GM18520 (cell line): ENCODE results near the gene PDSS2.
"Not testable (repeated sequence)": the region's sequence is repeated elsewhere in the genome, so short reads cannot be mapped to it uniquely, and the experiment has no call there.

Experiments
- ATAC-seq: cut with Tn5 transposase; IDR thresholded peaks from one replicate; pipeline ENCODE4 v1.9.1; 2021; ENCODE audit not compliant: unreplicated experiment

The PDSS2 gene

GRCh38 chr6:107475826-107476225 lies 16.5 kb upstream of the PDSS2 start:
- ATAC-seq, result not testable (repeated sequence)

GRCh38 chr6:107475360-107475759 lies 16.0 kb upstream of the PDSS2 start:
- ATAC-seq, result not testable (repeated sequence)

DNA sequence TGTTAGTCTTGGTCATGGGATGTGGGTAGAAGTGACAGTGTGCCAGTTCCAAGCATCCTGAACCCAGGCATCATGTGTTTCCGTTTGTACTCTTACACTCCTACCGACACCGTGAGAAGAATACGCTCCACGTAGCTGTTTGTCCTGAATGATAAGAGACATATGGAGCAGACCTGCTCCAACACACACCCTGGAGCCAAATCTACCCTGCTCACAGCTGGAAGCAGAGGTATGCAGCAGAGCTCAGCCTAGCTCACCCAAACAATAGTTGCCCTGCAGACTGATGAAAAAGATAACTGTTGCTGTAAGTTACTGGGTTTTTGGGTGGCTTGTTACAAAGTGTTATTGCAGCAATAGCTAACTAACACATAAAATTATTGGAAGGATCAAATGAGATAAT lies 14.3 kb upstream of the PDSS2 start:
- ATAC-seq, result no peak

DNA sequence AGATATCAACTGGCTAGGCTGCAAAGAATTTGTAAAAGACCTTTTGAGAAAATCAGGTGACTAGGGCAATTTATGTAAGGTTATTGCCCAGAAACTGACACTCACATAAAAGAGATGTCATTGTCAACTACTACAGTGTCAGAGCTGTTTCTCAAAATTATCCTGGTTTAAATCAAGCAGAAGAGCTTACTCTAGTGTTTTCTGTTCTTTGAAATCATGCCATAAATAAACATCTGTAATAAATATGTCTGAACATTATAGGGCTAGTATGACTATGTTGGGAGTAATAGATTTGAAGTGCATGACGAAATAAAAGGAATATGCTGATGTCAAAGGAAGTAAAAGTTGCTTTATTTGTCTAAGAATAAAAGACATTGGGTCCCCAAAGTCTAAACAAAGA lies 11.0 kb upstream of the PDSS2 start:
- no peak for ATAC-seq

- ATAC-seq, result no peak
Observed at GRCh38 chr6:107466062-107466461, 6.7 kb upstream of the PDSS2 start.

DNA sequence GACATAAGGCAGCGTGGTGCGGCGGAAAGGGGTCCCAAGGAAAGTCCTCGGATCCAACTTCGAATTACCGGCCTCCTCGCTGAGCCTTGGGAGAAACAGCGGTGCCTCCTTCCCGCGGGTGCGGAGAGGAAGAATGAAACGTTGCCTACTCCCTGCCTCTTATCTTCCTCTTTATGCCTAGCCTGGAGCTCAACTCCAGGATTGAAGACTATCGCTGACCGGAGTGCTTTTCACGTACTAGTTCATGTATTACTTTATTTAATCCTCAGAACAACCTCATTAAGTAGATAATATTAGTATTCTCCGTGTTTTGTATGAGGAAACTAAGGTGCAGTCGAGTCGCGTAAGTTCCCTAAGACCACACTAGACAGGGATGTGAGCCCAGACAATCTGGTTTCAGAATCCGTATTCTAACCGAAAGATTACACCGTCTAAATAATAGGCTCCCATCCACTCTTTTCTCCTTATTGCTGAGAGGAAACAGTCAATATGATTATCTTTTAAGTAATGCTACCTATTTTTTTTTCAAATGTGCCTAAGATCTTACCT lies 793 bp upstream of the PDSS2 start:
- ATAC-seq, result no peak

DNA sequence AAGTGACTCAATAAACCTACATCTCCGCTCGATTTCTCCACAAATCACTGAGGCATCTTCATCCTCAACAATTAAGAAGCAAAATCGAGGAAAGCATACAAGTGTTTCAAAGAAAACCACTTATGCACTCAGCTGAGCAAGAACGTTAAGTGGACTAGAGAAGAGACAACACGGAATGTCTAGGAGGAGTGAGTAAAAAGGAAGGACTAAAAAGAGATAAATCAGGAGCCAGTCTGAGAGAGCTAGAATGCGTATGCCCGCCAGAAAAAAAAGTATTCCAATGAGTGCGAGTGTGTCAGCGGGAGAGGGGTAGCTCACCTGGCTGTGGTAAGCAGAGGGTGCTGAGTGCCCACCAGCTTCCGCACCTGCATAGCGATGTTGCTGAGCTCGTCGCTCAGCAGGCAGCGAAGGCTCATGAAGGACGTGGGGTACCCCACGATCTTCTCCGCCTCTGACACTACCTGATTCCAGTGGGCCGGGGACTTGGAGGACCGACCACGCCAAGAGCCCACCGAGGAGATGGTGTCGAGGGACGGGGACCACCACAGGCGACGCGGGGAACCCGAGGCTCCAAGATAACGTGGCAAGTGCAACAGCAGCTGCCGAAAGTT lies 587 bp downstream of the PDSS2 start:
- peak; percentile 5 for ATAC-seq

DNA sequence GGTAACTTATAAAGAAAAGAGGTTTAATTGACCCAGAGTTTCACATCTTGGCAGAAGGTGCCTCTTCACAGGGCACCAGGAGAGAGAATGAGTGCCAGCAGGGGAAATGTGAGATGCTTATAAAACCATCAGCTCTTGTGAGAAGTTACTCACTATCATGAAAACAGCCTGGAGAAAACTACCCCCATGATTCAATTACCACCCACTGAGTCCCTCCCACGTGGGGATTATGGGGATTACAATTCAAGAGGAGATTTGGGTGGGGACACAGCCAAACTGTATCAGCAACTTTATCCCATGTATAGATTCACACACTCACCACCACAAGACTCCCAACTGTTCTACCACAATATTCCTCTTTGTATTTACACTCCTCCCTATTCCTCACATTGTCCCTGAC lies 10.6 kb downstream of the PDSS2 start:
- ATAC-seq, result no peak

DNA sequence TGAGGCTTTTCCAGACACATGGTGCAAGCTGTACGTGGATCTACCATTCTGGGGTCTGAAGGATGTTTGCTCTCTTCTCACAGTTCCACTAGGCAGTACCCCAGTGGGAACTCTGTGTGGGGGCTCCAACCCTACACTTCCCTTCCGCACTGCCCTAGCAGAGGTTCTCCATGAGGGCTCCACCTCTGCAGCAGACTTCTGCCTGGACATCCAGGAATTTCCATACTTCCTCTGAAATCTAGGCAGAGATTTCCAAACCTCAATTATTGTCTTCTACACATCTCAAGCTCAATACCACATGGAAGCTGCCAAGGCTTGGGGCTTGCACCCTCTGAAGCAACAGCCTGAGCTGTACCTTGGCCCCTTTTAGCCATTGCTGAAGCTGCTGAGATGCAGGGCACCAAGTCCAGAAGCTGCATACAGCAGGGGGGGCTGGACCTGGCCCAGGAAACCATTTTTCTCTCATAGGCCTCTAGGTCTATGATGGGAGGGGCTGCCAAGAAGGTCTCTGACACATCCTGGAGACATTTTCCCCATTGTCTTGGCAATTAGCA lies 11.6 kb downstream of the PDSS2 start:
- ATAC-seq, result no peak

DNA sequence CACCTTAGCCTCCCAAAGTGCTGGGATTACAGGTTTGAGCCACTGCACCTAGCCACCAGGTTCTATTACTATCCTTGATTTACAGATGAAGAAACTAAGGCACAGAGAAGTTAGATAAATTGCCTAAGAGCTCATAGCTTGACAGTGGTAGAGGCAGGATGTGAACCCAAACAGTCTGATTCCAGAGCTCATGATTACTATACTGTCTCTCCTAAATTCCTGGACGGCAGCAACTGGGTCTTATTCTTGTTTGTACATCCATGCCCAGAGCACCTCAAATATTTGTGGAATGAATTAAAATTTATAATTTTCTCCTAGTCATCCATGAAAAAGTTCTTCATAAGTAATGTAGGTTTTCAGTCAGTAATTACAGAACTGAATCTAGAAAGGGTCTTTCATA lies 15.1 kb downstream of the PDSS2 start:
- ATAC-seq, result no peak

DNA sequence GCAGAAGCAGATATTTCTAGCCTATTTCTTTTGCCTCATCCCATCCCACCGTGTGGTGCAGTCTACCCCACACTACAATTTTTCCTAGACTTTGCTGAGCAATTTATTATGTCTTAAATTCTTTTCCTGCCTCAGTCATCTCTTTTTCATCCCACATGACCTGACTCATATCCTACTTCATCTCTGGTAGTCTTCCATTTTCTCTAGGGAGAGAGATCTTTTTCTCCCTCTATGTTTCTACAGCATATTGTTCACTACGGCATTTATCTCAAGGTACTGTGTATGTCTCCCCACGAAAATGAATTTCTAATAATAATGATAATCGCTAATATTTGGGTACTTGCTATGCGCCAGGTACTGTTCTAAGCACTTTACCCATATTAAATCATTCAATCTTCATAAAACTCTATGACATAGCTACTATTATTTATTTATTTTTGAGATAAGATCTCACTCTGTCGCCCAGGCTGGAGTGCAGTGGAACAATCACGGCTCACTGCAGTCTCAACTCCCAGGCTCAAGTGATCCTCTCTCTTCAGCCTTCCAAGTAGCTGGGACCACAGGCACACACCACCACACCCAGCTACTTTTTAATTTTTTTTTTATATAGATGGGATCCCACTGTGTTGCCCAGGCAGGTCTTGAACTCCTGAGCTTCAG lies 15.6 kb downstream of the PDSS2 start:
- ATAC-seq, result no peak

DNA sequence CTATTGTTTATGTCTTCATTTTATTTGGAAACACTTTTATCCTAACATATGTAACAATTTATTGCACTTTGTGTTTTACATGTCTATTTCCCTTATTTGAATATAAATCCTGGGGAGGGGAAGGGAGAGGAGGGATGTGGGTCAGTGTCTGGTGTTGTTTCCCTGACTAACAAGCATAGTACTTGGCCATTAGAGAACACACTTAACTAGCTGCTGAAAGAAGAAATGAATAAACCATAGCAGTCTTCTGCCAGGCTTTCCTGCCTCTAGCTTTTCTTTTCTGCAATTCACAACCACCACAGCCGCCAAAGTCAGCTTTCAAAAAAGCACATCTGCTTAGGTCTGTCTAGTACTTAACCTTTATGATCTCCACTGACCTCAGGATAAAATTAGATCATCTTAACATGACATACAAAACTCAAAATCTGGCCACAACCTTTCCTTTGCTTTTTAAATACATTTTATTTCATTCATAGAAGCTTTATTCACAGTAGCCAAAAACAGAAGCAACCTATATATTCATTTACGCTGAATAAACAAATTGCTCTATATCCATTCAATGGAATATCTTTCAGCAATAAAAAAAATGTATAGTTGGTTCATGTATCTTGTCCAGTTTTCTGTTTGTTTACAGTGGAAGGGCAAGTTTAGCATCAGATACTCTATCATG lies 16.3 kb downstream of the PDSS2 start:
- no peak for ATAC-seq

DNA sequence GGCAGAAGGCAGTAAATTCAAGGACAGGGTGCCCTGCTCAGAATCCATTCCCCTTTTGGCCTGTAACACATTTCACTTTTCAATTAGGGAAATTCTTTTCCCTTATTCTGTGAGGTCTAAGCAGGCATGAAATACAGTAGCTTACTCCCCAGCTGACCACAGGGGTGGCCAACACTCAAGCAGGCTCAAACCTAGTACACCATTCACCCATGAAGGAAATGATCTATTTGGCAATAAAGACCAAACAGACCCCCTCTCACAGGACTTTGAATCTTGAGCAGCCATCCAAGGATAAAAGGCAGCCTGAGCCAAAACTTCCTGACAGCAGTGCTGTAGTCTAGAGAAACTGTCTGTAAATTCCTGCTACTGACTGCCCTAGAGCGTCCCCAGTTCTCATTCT lies 17.7 kb downstream of the PDSS2 start:
- no peak for ATAC-seq

DNA sequence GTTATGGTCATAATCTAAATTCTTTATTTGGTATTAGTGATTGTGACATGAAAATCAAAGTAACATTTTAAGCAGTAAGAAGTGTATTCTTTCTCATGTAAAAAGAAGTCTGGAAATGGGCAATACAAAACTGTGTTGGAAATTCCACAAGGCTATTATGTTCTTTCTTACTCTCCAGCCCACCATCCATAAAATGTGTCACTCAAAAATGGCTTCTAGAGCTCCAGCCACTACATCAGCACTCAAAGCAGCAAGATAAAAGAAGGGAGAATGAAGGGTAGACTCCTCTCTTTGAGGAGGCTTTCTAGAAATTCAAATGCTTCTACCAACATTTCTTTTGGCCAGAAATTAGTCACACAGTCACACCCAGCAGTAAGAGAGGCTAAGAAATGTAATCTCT lies 18.4 kb downstream of the PDSS2 start:
- ATAC-seq, result no peak

DNA sequence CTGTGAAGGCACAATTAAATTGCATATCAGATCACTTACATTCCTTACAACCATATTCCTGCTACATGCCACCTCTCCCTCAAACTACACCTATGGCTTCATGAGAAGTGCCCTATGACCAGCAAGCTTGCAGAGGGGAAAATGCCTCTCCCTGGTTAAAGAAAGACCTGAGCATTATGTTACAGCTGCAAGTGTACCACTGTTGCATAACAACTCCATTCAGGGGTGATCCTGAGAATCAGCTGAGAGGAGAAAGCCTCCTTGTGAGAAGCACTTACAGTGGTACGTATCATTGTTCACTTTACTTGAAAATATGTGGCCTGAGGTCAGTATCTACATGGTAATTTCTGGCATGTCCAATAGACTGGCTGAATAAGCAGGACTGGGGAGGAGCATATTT lies 20.0 kb downstream of the PDSS2 start:
- no peak for ATAC-seq

GRCh38 chr6:107437691-107438090 lies 21.7 kb downstream of the PDSS2 start:
- ATAC-seq, result no peak

DNA sequence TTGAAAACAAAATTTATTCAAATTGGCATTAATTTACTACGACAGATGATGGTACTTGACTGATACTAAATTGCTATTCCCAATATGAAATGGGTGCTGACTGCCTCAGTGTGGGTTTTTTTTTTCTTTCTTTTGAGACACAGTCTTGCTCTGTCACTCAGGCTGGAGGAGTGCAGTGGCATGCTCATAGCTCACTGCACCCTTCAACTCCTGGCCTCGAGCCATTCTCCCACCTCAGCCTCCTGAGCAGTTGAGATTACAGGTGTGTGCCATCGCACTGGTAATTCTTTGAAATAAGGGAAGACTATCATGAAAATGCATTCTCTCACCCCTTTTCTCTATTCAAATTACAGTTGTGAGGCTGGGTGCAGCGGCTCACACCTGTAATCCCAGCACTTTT lies 22.5 kb downstream of the PDSS2 start:
- ATAC-seq, result no peak

DNA sequence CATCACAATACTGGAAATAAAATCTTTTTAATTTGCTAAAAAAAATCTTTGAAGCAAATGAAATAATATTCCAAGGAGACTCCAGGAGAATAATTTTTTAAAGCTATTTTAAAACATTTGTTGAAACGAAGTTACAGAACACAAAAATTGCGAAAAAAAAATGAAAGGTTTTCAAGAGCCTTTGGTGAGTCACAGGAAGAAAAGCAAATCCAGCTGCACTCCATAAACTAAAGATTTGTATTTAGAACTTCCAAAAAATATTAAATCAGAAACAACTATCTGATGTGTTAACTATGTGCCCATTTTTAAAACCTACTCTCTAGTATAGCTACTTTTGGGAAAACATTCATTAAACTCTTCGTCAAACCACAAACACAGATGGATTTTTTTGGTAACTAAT lies 23.6 kb downstream of the PDSS2 start:
- no peak for ATAC-seq

GRCh38 chr6:107434812-107435211 lies 24.6 kb downstream of the PDSS2 start:
- no peak for ATAC-seq

- not testable (repeated sequence) for ATAC-seq
Observed at GRCh38 chr6:107425951-107426350, 33.4 kb downstream of the PDSS2 start.

GRCh38 chr6:107423474-107423990 lies 35.8 kb downstream of the PDSS2 start:
- no peak for ATAC-seq
